ENCODE results near the gene BBX. TPM values are rescaled to one million over a fixed set of nuclear protein-coding genes. Genes with fewer than 3 reads are reported as not detected.
A peak's percentile ranks its signal among the peaks of the same experiment; 100 is the strongest.
"Not testable (repeated sequence)": the region's sequence is repeated elsewhere in the genome, so short reads cannot be mapped to it uniquely, and the experiment has no call there.

BBX gene
- total and polyA plus RNA-seq, 2 of the 13 experiments (the other 11 are each of a cell fraction or from before 2014, with no cell fraction given) = 13.7 to 23.2 TPM

GRCh38 chr3:107835001-107835400 lies 312.2 kb downstream of the BBX start (continued):
- TF ChIP-seq ZNF710 (CRISPR knock-in tag; IDR thresholded peaks at IDR 0.05; ENCODE audit: borderline replicate concordance) (peak; percentile 34; the same call in 1 of the 2 replicates), ZNF792 (CRISPR knock-in tag; IDR thresholded peaks at IDR 0.05) (peak; percentile 59; the same call in 1 of the 2 replicates), POGZ (CRISPR knock-in tag; IDR thresholded peaks at IDR 0.05) (peak; percentile 70), SALL1 (CRISPR knock-in tag; IDR thresholded peaks at IDR 0.05) (peak; percentile 66; the same call in 1 of the 2 replicates), ZBTB20 (CRISPR knock-in tag; IDR thresholded peaks at IDR 0.05; ENCODE audit: borderline replicate concordance, low read depth) (peak; percentile 93), RCOR2 (CRISPR knock-in tag; IDR thresholded peaks at IDR 0.05) (peak; percentile 66; the same call in 1 of the 2 replicates), ZMYM4 (CRISPR knock-in tag; IDR thresholded peaks at IDR 0.05) (peak; percentile 79), FOXA1 (CRISPR knock-in tag; IDR thresholded peaks at IDR 0.05) (peak; percentile 92), EP300 (IDR thresholded peaks at IDR 0.05; ENCODE audit: low read depth in 2 of 2, low read length in 2 of 2) (peak in 1 of 2 experiments; percentile 39; a peak in 1 of 4 replicates), ISL2 (CRISPR knock-in tag; IDR thresholded peaks at IDR 0.05) (peak; percentile 76), SOX5 (CRISPR knock-in tag; IDR thresholded peaks at IDR 0.05; ENCODE audit: borderline replicate concordance) (peak; percentile 22; the same call in 1 of the 2 replicates)
- TF ChIP-seq FOXA1 (IDR thresholded peaks at IDR 0.05); EP300 (CRISPR knock-in tag; IDR thresholded peaks at IDR 0.05; ENCODE audit: borderline replicate concordance): not testable (repeated sequence)
